HUES64 (cell line): ENCODE data around the gene TUBA1A.
"Not testable (repeated sequence)": the region's sequence is repeated elsewhere in the genome, so short reads cannot be mapped to it uniquely, and the experiment has no call there.

Experiments used
- H3K27ac ChIP-seq: 2 replicates; pipeline ENCODE4 v1.7.0; 2013; ENCODE audit warnings: low read depth, low read length, inconsistent platforms
- H3K27me3 ChIP-seq: 2 replicates; pipeline ENCODE4 v1.6.1; 2013; ENCODE audit warnings: mild to moderate bottlenecking, low read length; ENCODE audit not compliant: insufficient read depth
- H3K36me3 ChIP-seq: 2 replicates; pipeline ENCODE4 v1.6.1; 2013; ENCODE audit warnings: mild to moderate bottlenecking, low read length; ENCODE audit not compliant: insufficient read depth
- H3K4me1 ChIP-seq: 2 replicates; pipeline ENCODE4 v1.6.1; 2013; ENCODE audit warnings: mild to moderate bottlenecking, low read length, moderate library complexity; ENCODE audit not compliant: insufficient read depth
- H3K4me3 ChIP-seq: 2 replicates; pipeline ENCODE4 v1.5.1; 2013; ENCODE audit warnings: mild to moderate bottlenecking, low read length, moderate library complexity
- H3K9ac ChIP-seq: 2 replicates; pipeline ENCODE4 v1.6.1; 2013; ENCODE audit warnings: mild to moderate bottlenecking, low read depth, low read length
- H3K9me3 ChIP-seq: 2 replicates; pipeline ENCODE4 v1.6.1; 2013; ENCODE audit warnings: low read depth, low read length; ENCODE audit not compliant: insufficient read depth
- WGBS: fragments of 150-250, 120-280 bp; methylation state at CpG from one replicate; pipeline ENCODE4 v1.1.7; 2013; ENCODE audit warnings: missing lambda C conversion rate; 5-methylcytosine and 5-hydroxymethylcytosine counted together

TUBA1A gene

GRCh38 chr12:49198431-49199155 is 9.7 kb upstream of the TUBA1A start:
- Histone ChIP-seq H3K4me1 (peaks cover 29% of the 10 kb centered on the region), H3K9ac (no peak overlapping the region), H3K36me3 (no peaks in the 10 kb centered on the region), H3K27ac (no peak overlapping the region; the same call in 1 of the 2 replicates), H3K27me3 (no peaks in the 10 kb centered on the region), H3K9me3 (no peaks in the 10 kb centered on the region), H3K4me3 (no peak overlapping the region)
- WGBS = 63% methylated on average over 11 of the region's 11 CpGs

- H3K27me3 ChIP-seq = no peaks in the 10 kb centered on the region
- no peak overlapping the region for H3K4me3 ChIP-seq
- no peaks in the 10 kb centered on the region for H3K36me3 ChIP-seq
- 78% methylated on average over 5 of the region's 5 CpGs for WGBS
- peaks cover 29% of the 10 kb centered on the region for H3K4me1 ChIP-seq
- H3K9ac ChIP-seq = no peak overlapping the region
- H3K27ac ChIP-seq = no peak overlapping the region
- no peaks in the 10 kb centered on the region for H3K9me3 ChIP-seq
Measured at GRCh38 chr12:49197256-49197655, 8.4 kb upstream of the TUBA1A start.

- no peak overlapping the region for H3K9ac ChIP-seq
- WGBS = 83% methylated on average over 3 of the region's 3 CpGs
- H3K27me3 ChIP-seq = no peaks in the 10 kb centered on the region
- peaks cover 18% of the 10 kb centered on the region for H3K4me1 ChIP-seq
- H3K36me3 ChIP-seq = no peaks in the 10 kb centered on the region
- H3K9me3 ChIP-seq = no peaks in the 10 kb centered on the region
- no peak overlapping the region for H3K27ac ChIP-seq
- no peak overlapping the region for H3K4me3 ChIP-seq
Measured at GRCh38 chr12:49195736-49196135, 6.9 kb upstream of the TUBA1A start.

- H3K36me3 ChIP-seq, H3K9me3 ChIP-seq, H3K4me3 ChIP-seq, H3K27ac ChIP-seq, H3K27me3 ChIP-seq, H3K9ac ChIP-seq: not testable (repeated sequence)
- peaks cover 25% of the 10 kb centered on the region for H3K4me1 ChIP-seq
- WGBS = 93% methylated on average over 4 of the region's 4 CpGs
Measured at GRCh38 chr12:49193746-49194145, 4.9 kb upstream of the TUBA1A start.

- H3K4me1 ChIP-seq = peaks cover 20% of the 10 kb centered on the region
- 92% methylated on average over 6 of the region's 6 CpGs for WGBS
- not testable (repeated sequence) for H3K27ac ChIP-seq, H3K4me3 ChIP-seq, H3K9ac ChIP-seq, H3K9me3 ChIP-seq, H3K36me3 ChIP-seq, H3K27me3 ChIP-seq
Measured at GRCh38 chr12:49191498-49191897, 2.6 kb upstream of the TUBA1A start.

- H3K27ac ChIP-seq = no peak overlapping the region
- peaks cover 12% of the 10 kb centered on the region for H3K36me3 ChIP-seq
- peaks cover 20% of the 10 kb centered on the region for H3K4me1 ChIP-seq
- H3K4me3 ChIP-seq = no peak overlapping the region
- no peak overlapping the region for H3K9ac ChIP-seq
- no peaks in the 10 kb centered on the region for H3K27me3 ChIP-seq
- H3K9me3 ChIP-seq = no peaks in the 10 kb centered on the region
- WGBS = 100% methylated on average over 1 of the region's 3 CpGs
Measured at GRCh38 chr12:49190974-49191373, 2.1 kb upstream of the TUBA1A start.

GRCh38 chr12:49189731-49190716 is 1.1 kb upstream of the TUBA1A start:
- Histone ChIP-seq H3K4me1 (peaks cover 20% of the 10 kb centered on the region), H3K27ac (no peak overlapping the region), H3K27me3 (no peaks in the 10 kb centered on the region), H3K4me3 (peak overlapping the region; percentile 89; the same call in 1 of the 2 replicates), H3K36me3 (peaks cover 21% of the 10 kb centered on the region), H3K9ac (peak overlapping the region; percentile 43; the same call in 1 of the 2 replicates), H3K9me3 (no peaks in the 10 kb centered on the region)
- WGBS = 84% methylated on average over 11 of the region's 12 CpGs

- H3K4me3 ChIP-seq = peak overlapping the region; percentile 89
- H3K27ac ChIP-seq = peak overlapping the region; percentile 81
- no peaks in the 10 kb centered on the region for H3K9me3 ChIP-seq
- H3K27me3 ChIP-seq = no peaks in the 10 kb centered on the region
- H3K36me3 ChIP-seq = peaks cover 30% of the 10 kb centered on the region
- H3K9ac ChIP-seq = peak overlapping the region; percentile 86
- WGBS = under 1% methylated on average over 52 of the region's 52 CpGs
- H3K4me1 ChIP-seq = peaks cover 20% of the 10 kb centered on the region
Measured at GRCh38 chr12:49188201-49188915, 522 bp downstream of the TUBA1A start.

GRCh38 chr12:49187184-49187583 is 1.7 kb downstream of the TUBA1A start:
- 88% methylated on average over 5 of the region's 5 CpGs for WGBS
- H3K27me3 ChIP-seq = no peaks in the 10 kb centered on the region
- H3K9ac ChIP-seq = no peak overlapping the region
- H3K4me3 ChIP-seq = peak overlapping the region; percentile 89
- H3K27ac ChIP-seq = no peak overlapping the region
- peaks cover 20% of the 10 kb centered on the region for H3K4me1 ChIP-seq
- H3K36me3 ChIP-seq = peaks cover 30% of the 10 kb centered on the region
- H3K9me3 ChIP-seq = no peaks in the 10 kb centered on the region

GRCh38 chr12:49186307-49186706 is 2.6 kb downstream of the TUBA1A start:
- WGBS = 97% methylated on average over 9 of the region's 11 CpGs

GRCh38 chr12:49184697-49185096 is 4.2 kb downstream of the TUBA1A start:
- peaks cover 11% of the 10 kb centered on the region for H3K4me1 ChIP-seq
- H3K4me3 ChIP-seq, H3K27me3 ChIP-seq, H3K27ac ChIP-seq, H3K9ac ChIP-seq, H3K9me3 ChIP-seq: not testable (repeated sequence)
- H3K36me3 ChIP-seq = peaks cover 30% of the 10 kb centered on the region
- 90% methylated on average over 1 of the region's 1 CpG for WGBS

More at GRCh38 chr12:49186307-49186706, 2.6 kb downstream of the TUBA1A start:
- Histone ChIP-seq H3K4me1 (peaks cover 20% of the 10 kb centered on the region), H3K36me3 (peaks cover 30% of the 10 kb centered on the region)
- not testable (repeated sequence) for H3K9me3 ChIP-seq, H3K4me3 ChIP-seq, H3K27me3 ChIP-seq, H3K9ac ChIP-seq, H3K27ac ChIP-seq
